ENCODE measurements around the gene MAGEB17.
A peak's percentile ranks its signal among the peaks of the same experiment; 100 is the strongest.

The MAGEB17 gene

GRCh38 chrX:16167181-16167580 lies at the start of gene MAGEB17:
Gene MAGEB17 (plus strand): TSS chrX:16167481. CDS start chrX:16170383, 2,902 bp downstream.
- no peak for TF ChIP-seq CTCF (IDR thresholded peaks at IDR 0.05; ENCODE audit: low read length, missing control alignments)
- no peak within 1 kb of the TSS for H3K4me3 ChIP-seq (replicated peaks; ENCODE audit: low read depth, low read length)
- DNase-seq (ENCODE audit: low read depth), result no peak

- no peak for TF ChIP-seq CTCF (IDR thresholded peaks at IDR 0.05; ENCODE audit: low read length, missing control alignments)
- no peak for DNase-seq (ENCODE audit: low read depth)
- no peak overlapping the region for H3K4me3 ChIP-seq (replicated peaks; ENCODE audit: low read depth, low read length)
Measured at GRCh38 chrX:16119353-16120220, 47.7 kb upstream of the MAGEB17 start.

- H3K4me3 ChIP-seq (replicated peaks; ENCODE audit: low read depth, low read length), result no peak overlapping the region
- no peak for TF ChIP-seq CTCF (IDR thresholded peaks at IDR 0.05; ENCODE audit: low read length, missing control alignments)
- DNase-seq (ENCODE audit: low read depth), result no peak
Measured at GRCh38 chrX:16120431-16120830, 46.9 kb upstream of the MAGEB17 start.

DNA sequence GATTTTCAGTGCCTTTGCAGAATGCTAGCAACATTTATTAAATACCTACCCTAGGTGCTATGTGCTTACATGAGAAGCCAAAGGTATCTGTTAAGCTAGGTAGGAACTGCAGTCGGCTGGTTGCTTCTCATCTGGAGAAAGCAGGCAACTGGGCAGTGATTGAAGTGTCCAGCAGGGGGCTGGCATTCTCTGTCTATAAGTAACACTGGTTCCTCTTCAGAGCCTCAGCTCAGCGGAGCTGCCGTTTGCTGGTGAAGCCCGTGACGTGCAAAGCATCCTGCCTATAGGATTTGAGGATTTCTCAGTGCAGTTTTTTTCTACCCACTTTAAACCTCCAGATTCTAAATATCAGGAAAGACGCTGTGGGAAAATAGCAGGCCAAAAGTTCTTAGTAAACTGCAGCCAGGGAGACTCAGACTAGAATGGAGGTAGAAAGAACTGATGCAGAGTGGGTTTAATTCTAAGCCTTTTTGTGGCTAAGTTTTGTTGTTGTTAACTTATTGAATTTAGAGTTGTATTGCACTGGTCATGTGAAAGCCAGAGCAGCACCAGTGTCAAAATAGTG lies 44.0 kb upstream of the MAGEB17 start, which contains the start of gene GRPR:
GRPR (plus strand) TSS at position 344 of the 565 bp plus-strand sequence. CDS start 389 bp downstream, outside the sequence.
- H3K4me3 ChIP-seq (replicated peaks; ENCODE audit: low read depth, low read length), result no peak within 1 kb of the TSS
- peak; percentile 84 for DNase-seq (ENCODE audit: low read depth)
- peak; percentile 66 for TF ChIP-seq CTCF (IDR thresholded peaks at IDR 0.05; ENCODE audit: low read length, missing control alignments)

- DNase-seq (ENCODE audit: low read depth), result no peak
- no peak overlapping the region for H3K4me3 ChIP-seq (replicated peaks; ENCODE audit: low read depth, low read length)
- TF ChIP-seq CTCF (IDR thresholded peaks at IDR 0.05; ENCODE audit: low read length, missing control alignments), result no peak
Measured at GRCh38 chrX:16124201-16124600, 43.1 kb upstream of the MAGEB17 start.

DNA sequence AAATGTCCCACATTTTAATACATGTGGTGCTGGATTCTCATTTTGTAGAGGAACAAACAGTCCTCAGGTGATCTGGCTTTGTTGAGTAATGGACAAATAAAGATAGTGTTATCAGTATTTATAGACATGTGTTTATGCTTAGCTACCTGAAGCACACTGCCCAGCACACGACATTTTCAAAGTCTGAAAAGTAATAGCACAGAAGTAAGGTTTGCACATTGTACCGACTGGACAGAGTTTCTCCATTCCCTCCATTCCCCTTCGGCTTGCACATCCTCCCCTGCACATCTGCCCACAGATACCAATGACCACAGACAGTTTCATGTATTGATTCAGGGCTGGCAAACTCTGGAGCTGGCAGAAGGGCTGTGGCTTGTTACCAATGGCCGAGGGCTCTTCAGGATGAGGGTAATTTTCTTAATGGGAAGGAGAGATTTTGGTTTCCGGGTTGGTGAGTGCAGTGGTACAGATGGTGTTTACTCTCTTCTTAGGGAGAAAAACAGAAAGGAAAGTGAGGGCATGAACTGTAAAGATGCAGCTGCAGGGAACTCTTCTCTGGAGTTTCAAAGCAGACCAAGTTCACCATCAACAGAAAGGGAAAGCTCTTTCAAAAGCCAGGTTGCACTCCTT lies 41.6 kb upstream of the MAGEB17 start:
- no peak for DNase-seq (ENCODE audit: low read depth)
- no peak for TF ChIP-seq CTCF (IDR thresholded peaks at IDR 0.05; ENCODE audit: low read length, missing control alignments)
- no peak overlapping the region for H3K4me3 ChIP-seq (replicated peaks; ENCODE audit: low read depth, low read length)
